GM23338 (cell line): Measurements from ENCODE around the gene DPEP3.

Experiments
- CREB1 ChIP-seq: fragments of 250-450 bp; sonication (Bioruptor Pico); IDR thresholded peaks from 2 replicates; pipeline ENCODE4 v1.5.0; 2020; ENCODE audit warnings: low read depth, mild to moderate bottlenecking, moderate library complexity
- EZH2 ChIP-seq: fragments of 200-600 bp; sonication (generic); IDR thresholded peaks from one replicate; pipeline ENCODE4 v1.8.0; 2017; ENCODE audit warnings: antibody characterized with exemption, mild to moderate bottlenecking, low read depth; ENCODE audit not compliant: unreplicated experiment
- EZH2phosphoT487 ChIP-seq: fragments of 200-600 bp; sonication (generic); IDR thresholded peaks from one replicate; pipeline ENCODE4 v1.8.1; 2018; ENCODE audit warnings: antibody characterized with exemption; ENCODE audit not compliant: unreplicated experiment
- JUNB ChIP-seq: IDR thresholded peaks from one replicate; pipeline ENCODE4 v1.6.1; 2016; ENCODE audit warnings: antibody characterized with exemption; ENCODE audit not compliant: unreplicated experiment
- NANOG ChIP-seq: IDR thresholded peaks from 2 replicates; pipeline ENCODE4 v1.6.1; 2016; ENCODE audit warnings: antibody characterized with exemption, borderline replicate concordance
- POLR2AphosphoS5 ChIP-seq: IDR thresholded peaks from 2 replicates; pipeline ENCODE4 v1.6.1; 2016; ENCODE audit warnings: antibody characterized with exemption, low read depth
- ZNF114 ChIP-seq: fragments of 250-450 bp; sonication (Bioruptor Pico); IDR thresholded peaks from 2 replicates; pipeline ENCODE4 v1.5.0; 2020; ENCODE audit warnings: mild to moderate bottlenecking, moderate library complexity
- ZNF331 ChIP-seq: fragments of 250-450 bp; sonication (Bioruptor Pico); IDR thresholded peaks from 2 replicates; pipeline ENCODE4 v1.5.0; 2020; ENCODE audit warnings: low read depth, mild to moderate bottlenecking, moderate library complexity
- TF ChIP-seq, protein P1 (sequence below), 2 experiments: fragments of 200-600 bp in 1 of 2; sonication (generic) in 1 of 2; conservative IDR thresholded peaks; 2 replicates each; pipeline versions ENCODE4 v1.5.1 to v1.6.1; 2016 to 2017; ENCODE audit warnings: antibody characterized with exemption in 2 of 2, low read depth in 2 of 2, mild to moderate bottlenecking in 2 of 2, moderate library complexity in 1 of 2
- TF ChIP-seq, protein P2 (sequence below): IDR thresholded peaks from one replicate; pipeline ENCODE4 v1.6.1; 2018; ENCODE audit warnings: antibody characterized with exemption; ENCODE audit not compliant: unreplicated experiment
- TF ChIP-seq, protein P3 (sequence below): IDR thresholded peaks from 2 replicates; pipeline ENCODE4 v1.6.1; 2016; ENCODE audit warnings: antibody characterized with exemption

DNA sequence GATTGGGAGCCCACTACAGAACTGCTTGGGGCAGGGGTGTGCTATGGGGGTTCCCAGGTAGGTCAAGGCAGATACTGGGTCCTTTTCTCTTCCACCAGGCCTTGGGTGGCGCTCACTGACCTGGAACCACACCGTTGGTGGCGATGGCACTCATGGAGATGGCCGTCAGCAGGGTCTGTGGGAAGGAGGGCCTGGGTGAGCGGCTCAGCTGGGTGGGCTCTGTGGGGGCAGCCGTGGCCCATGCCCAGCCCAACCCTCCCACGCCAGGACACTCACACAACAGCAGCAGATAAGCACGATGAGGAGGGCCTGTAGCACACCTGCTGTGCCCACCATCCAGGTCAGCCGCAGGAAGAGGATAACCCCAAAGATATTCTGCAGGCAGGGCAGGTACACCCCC, 22.7 kb downstream of the DPEP3 start:
- TF ChIP-seq, protein P1, sequence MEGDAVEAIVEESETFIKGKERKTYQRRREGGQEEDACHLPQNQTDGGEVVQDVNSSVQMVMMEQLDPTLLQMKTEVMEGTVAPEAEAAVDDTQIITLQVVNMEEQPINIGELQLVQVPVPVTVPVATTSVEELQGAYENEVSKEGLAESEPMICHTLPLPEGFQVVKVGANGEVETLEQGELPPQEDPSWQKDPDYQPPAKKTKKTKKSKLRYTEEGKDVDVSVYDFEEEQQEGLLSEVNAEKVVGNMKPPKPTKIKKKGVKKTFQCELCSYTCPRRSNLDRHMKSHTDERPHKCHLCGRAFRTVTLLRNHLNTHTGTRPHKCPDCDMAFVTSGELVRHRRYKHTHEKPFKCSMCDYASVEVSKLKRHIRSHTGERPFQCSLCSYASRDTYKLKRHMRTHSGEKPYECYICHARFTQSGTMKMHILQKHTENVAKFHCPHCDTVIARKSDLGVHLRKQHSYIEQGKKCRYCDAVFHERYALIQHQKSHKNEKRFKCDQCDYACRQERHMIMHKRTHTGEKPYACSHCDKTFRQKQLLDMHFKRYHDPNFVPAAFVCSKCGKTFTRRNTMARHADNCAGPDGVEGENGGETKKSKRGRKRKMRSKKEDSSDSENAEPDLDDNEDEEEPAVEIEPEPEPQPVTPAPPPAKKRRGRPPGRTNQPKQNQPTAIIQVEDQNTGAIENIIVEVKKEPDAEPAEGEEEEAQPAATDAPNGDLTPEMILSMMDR (conservative IDR thresholded peaks at IDR 0.05; ENCODE audit: low read depth in 2 of 2): no peak
- no peak for TF ChIP-seq POLR2AphosphoS5
- no peak for TF ChIP-seq CREB1 (CRISPR knock-in tag)
- TF ChIP-seq, protein P2, sequence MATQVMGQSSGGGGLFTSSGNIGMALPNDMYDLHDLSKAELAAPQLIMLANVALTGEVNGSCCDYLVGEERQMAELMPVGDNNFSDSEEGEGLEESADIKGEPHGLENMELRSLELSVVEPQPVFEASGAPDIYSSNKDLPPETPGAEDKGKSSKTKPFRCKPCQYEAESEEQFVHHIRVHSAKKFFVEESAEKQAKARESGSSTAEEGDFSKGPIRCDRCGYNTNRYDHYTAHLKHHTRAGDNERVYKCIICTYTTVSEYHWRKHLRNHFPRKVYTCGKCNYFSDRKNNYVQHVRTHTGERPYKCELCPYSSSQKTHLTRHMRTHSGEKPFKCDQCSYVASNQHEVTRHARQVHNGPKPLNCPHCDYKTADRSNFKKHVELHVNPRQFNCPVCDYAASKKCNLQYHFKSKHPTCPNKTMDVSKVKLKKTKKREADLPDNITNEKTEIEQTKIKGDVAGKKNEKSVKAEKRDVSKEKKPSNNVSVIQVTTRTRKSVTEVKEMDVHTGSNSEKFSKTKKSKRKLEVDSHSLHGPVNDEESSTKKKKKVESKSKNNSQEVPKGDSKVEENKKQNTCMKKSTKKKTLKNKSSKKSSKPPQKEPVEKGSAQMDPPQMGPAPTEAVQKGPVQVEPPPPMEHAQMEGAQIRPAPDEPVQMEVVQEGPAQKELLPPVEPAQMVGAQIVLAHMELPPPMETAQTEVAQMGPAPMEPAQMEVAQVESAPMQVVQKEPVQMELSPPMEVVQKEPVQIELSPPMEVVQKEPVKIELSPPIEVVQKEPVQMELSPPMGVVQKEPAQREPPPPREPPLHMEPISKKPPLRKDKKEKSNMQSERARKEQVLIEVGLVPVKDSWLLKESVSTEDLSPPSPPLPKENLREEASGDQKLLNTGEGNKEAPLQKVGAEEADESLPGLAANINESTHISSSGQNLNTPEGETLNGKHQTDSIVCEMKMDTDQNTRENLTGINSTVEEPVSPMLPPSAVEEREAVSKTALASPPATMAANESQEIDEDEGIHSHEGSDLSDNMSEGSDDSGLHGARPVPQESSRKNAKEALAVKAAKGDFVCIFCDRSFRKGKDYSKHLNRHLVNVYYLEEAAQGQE: no peak
- TF ChIP-seq EZH2phosphoT487: no peak
- no peak for TF ChIP-seq EZH2
- TF ChIP-seq, protein P3, sequence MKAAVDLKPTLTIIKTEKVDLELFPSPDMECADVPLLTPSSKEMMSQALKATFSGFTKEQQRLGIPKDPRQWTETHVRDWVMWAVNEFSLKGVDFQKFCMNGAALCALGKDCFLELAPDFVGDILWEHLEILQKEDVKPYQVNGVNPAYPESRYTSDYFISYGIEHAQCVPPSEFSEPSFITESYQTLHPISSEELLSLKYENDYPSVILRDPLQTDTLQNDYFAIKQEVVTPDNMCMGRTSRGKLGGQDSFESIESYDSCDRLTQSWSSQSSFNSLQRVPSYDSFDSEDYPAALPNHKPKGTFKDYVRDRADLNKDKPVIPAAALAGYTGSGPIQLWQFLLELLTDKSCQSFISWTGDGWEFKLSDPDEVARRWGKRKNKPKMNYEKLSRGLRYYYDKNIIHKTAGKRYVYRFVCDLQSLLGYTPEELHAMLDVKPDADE: no peak
- TF ChIP-seq ZNF114 (CRISPR knock-in tag): no peak
- no peak for TF ChIP-seq NANOG
- no peak for TF ChIP-seq JUNB
- no peak for TF ChIP-seq ZNF331
